ENCODE measurements around the gene OAF.

DNA sequence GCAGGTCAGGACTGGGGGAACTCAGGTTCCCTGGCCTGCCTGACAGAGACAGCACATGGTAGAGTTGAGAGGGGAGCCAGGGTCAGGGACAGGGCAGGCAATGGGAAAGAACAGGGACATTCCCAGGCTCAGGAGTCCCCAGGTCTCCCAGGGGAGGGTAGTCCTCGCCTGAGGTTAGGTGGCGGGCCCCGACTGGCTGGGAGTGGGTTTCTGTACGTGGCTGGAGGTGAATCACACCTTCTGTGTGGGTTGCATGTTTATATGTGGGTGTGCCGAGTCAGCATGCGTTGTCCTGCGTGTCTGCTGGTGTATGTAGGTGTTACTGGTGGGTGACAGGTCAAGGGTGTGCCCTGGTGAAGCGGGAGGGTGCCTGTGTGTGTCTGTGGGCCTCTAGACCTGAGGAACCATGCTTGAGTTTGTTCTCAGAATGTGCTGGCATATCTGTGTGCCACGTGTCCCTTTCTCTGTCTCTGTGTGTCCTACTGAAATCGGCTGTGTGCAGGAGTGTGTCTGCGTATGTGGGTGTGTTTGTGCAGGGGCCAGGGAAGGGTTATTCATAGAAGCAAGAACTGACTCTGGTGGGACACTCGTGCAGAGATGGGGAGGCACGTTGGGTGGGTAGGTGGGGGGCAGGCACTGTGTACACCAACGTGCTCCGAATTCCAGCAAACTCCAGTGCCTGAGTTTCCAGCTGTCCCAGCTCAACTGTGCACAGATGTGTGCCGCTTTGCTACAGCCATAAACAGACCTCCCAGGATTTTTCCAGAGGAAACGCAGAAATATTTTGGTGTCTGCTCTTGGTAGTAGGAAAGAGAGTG is 23.8 kb upstream of the OAF start:
- no peak for TF ChIP-seq POLR2A (IDR thresholded peaks at IDR 0.05)
- TF ChIP-seq, protein P1, sequence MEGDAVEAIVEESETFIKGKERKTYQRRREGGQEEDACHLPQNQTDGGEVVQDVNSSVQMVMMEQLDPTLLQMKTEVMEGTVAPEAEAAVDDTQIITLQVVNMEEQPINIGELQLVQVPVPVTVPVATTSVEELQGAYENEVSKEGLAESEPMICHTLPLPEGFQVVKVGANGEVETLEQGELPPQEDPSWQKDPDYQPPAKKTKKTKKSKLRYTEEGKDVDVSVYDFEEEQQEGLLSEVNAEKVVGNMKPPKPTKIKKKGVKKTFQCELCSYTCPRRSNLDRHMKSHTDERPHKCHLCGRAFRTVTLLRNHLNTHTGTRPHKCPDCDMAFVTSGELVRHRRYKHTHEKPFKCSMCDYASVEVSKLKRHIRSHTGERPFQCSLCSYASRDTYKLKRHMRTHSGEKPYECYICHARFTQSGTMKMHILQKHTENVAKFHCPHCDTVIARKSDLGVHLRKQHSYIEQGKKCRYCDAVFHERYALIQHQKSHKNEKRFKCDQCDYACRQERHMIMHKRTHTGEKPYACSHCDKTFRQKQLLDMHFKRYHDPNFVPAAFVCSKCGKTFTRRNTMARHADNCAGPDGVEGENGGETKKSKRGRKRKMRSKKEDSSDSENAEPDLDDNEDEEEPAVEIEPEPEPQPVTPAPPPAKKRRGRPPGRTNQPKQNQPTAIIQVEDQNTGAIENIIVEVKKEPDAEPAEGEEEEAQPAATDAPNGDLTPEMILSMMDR (IDR thresholded peaks at IDR 0.05), result no peak

Measured in uterus (tissue), 2 donors.